Measurements from ENCODE around the gene GRHL3. TPM values are rescaled to one million over a fixed set of nuclear protein-coding genes. Genes with fewer than 3 reads are reported as not detected.
"Not testable (repeated sequence)": the region's sequence is repeated elsewhere in the genome, so short reads cannot be mapped to it uniquely, and the experiment has no call there.

GRHL3 gene
- polyA plus RNA-seq, result 100 to 1,000 TPM in 1 of 2 donors, 10 to 100 TPM in 1; 59.0 to 115 TPM

DNA sequence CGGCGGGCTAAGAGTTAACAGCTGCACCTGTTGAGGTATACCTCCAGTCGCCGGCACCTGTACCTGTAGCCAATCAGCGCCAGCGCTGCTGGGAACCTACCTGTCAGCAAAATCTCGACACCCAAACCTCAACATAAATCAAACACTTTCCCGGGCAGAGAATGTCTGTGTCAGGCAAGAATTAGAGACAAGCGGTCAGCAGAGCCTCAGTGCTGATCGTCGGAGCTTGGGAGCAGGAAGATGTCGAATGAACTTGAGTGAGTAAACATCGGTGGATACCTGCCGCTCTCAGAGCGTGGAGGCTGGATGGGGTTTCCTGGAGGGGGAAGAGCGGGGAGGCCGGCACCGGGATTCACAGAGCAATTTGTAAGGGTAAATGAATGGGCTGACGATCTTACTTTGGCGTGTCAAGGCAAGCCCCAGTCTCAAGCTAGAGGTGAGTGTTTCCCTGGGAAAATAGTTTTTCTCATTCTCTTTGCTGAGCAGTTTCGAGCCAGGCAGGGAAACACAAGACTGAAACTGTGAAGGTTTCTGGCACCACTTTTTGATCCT is at the start of gene GRHL3:
Gene GRHL3 (plus strand): TSS at position 46 of the 552 bp plus-strand sequence. CDS start 195 bp downstream, at position 241.
- peak within 1 kb of the TSS; percentile 66 to 74 for H3K4me3 ChIP-seq (ENCODE audit: low read depth in 1 of 2, low read length in 2 of 2)
- peaks cover 2 to 13% of the 10 kb centered on the region in 2 donors for H3K4me1 ChIP-seq (ENCODE audit: control insufficient read depth in 2 of 2, insufficient read depth in 2 of 2, low read length in 1 of 2)
- peaks cover 0 to 3% of the 10 kb centered on the region in 2 donors for H3K36me3 ChIP-seq (ENCODE audit: control insufficient read depth in 2 of 2, insufficient read depth in 2 of 2, low read length in 1 of 2)
- H3K27ac ChIP-seq (ENCODE audit: low read depth in 2 of 2, low read length in 1 of 2), result peak within 1 kb of the TSS; percentile 95 to 96
- no peaks in the 10 kb centered on the region for H3K27me3 ChIP-seq (ENCODE audit: control insufficient read depth in 1 of 2, insufficient read depth in 2 of 2, low read length in 2 of 2)
- WGBS, 2 donors, result 8 to 9% methylated on average over 21 of the region's 21 CpGs
- no peaks in the 10 kb centered on the region for H3K9me3 ChIP-seq (ENCODE audit: control insufficient read depth in 2 of 2, insufficient read depth in 1 of 2, low read depth in 1 of 2, low read length in 1 of 2)

- not testable (repeated sequence) for H3K36me3 ChIP-seq (ENCODE audit: control insufficient read depth in 2 of 2, insufficient read depth in 2 of 2, low read length in 1 of 2); H3K4me1 ChIP-seq (ENCODE audit: control insufficient read depth in 2 of 2, insufficient read depth in 2 of 2, low read length in 1 of 2); H3K27ac ChIP-seq (ENCODE audit: low read depth in 2 of 2, low read length in 1 of 2); H3K27me3 ChIP-seq (ENCODE audit: control insufficient read depth in 1 of 2, insufficient read depth in 2 of 2, low read length in 2 of 2); H3K9me3 ChIP-seq (ENCODE audit: control insufficient read depth in 2 of 2, insufficient read depth in 1 of 2, low read depth in 1 of 2, low read length in 1 of 2); H3K4me3 ChIP-seq (ENCODE audit: low read depth in 1 of 2, low read length in 2 of 2)
- WGBS, 2 donors, result 78 to 84% methylated on average over 20 of the region's 20 CpGs
Observed at GRCh38 chr1:24274203-24275103, 44.7 kb upstream of the GRHL3 start.

- no peak overlapping the region for H3K4me3 ChIP-seq (ENCODE audit: low read depth in 1 of 2, low read length in 2 of 2)
- WGBS, 2 donors, result 90 to 95% methylated on average over 2 of the region's 2 CpGs
Observed at GRCh38 chr1:24275104-24275410, 44.1 kb upstream of the GRHL3 start.

GRCh38 chr1:24275510-24275909 is 43.6 kb upstream of the GRHL3 start:
- H3K27me3 ChIP-seq (ENCODE audit: control insufficient read depth in 1 of 2, insufficient read depth in 2 of 2, low read length in 2 of 2), result no peaks in the 10 kb centered on the region
- no peak overlapping the region for H3K4me3 ChIP-seq (ENCODE audit: low read depth in 1 of 2, low read length in 2 of 2)
- H3K4me1 ChIP-seq (ENCODE audit: control insufficient read depth in 2 of 2, insufficient read depth in 2 of 2, low read length in 1 of 2), result peaks cover 0 to 2% of the 10 kb centered on the region in 2 donors
- WGBS, 2 donors, result 92 to 95% methylated on average over 5 of the region's 5 CpGs
- H3K36me3 ChIP-seq (ENCODE audit: control insufficient read depth in 2 of 2, insufficient read depth in 2 of 2, low read length in 1 of 2), result no peaks in the 10 kb centered on the region
- no peaks in the 10 kb centered on the region for H3K9me3 ChIP-seq (ENCODE audit: control insufficient read depth in 2 of 2, insufficient read depth in 1 of 2, low read depth in 1 of 2, low read length in 1 of 2)
- H3K27ac ChIP-seq (ENCODE audit: low read depth in 2 of 2, low read length in 1 of 2), result no peak overlapping the region

More at GRCh38 chr1:24275104-24275410, 44.1 kb upstream of the GRHL3 start:
- H3K27ac ChIP-seq (ENCODE audit: low read depth in 2 of 2, low read length in 1 of 2), result no peak overlapping the region
- H3K9me3 ChIP-seq (ENCODE audit: control insufficient read depth in 2 of 2, insufficient read depth in 1 of 2, low read depth in 1 of 2, low read length in 1 of 2), result no peaks in the 10 kb centered on the region
- H3K27me3 ChIP-seq (ENCODE audit: control insufficient read depth in 1 of 2, insufficient read depth in 2 of 2, low read length in 2 of 2), result no peaks in the 10 kb centered on the region
- H3K36me3 ChIP-seq (ENCODE audit: control insufficient read depth in 2 of 2, insufficient read depth in 2 of 2, low read length in 1 of 2), result no peaks in the 10 kb centered on the region
- peaks cover 0 to 2% of the 10 kb centered on the region in 2 donors for H3K4me1 ChIP-seq (ENCODE audit: control insufficient read depth in 2 of 2, insufficient read depth in 2 of 2, low read length in 1 of 2)

DNA sequence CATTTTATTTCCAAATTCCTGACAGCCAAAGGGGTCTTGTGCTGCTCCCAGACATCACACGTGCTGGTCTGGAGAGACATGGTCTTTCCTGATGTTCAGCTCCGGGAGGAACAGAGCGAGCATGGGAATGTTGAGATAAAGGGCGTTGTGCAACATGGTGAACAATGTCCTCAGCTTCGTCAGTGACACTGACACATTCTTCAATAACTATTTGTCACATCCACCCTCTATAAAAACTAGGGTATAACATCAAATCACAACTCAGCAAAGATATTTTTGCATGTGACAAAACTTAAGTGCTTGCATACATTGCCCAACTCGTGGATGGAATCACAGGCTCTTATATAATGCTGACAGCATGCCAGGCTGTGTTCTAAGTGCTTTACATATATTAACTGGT is 42.4 kb upstream of the GRHL3 start:
- Histone ChIP-seq H3K27me3 (ENCODE audit: control insufficient read depth in 1 of 2, insufficient read depth in 2 of 2, low read length in 2 of 2) (no peaks in the 10 kb centered on the region), H3K4me3 (ENCODE audit: low read depth in 1 of 2, low read length in 2 of 2) (no peak overlapping the region), H3K4me1 (ENCODE audit: control insufficient read depth in 2 of 2, insufficient read depth in 2 of 2, low read length in 1 of 2) (peaks cover 0 to 2% of the 10 kb centered on the region in 2 donors), H3K36me3 (ENCODE audit: control insufficient read depth in 2 of 2, insufficient read depth in 2 of 2, low read length in 1 of 2) (no peaks in the 10 kb centered on the region), H3K27ac (ENCODE audit: low read depth in 2 of 2, low read length in 1 of 2) (no peak overlapping the region), H3K9me3 (ENCODE audit: control insufficient read depth in 2 of 2, insufficient read depth in 1 of 2, low read depth in 1 of 2, low read length in 1 of 2) (no peaks in the 10 kb centered on the region)
- 49 to 66% methylated on average over 6 of the region's 6 CpGs for WGBS, 2 donors

- no peaks in the 10 kb centered on the region for H3K27me3 ChIP-seq (ENCODE audit: control insufficient read depth in 1 of 2, insufficient read depth in 2 of 2, low read length in 2 of 2)
- 60 to 61% methylated on average over 12 of the region's 12 CpGs for WGBS, 2 donors
- no peaks in the 10 kb centered on the region for H3K9me3 ChIP-seq (ENCODE audit: control insufficient read depth in 2 of 2, insufficient read depth in 1 of 2, low read depth in 1 of 2, low read length in 1 of 2)
- H3K4me1 ChIP-seq (ENCODE audit: control insufficient read depth in 2 of 2, insufficient read depth in 2 of 2, low read length in 1 of 2), result peaks cover 0 to 2% of the 10 kb centered on the region in 2 donors
- no peaks in the 10 kb centered on the region for H3K36me3 ChIP-seq (ENCODE audit: control insufficient read depth in 2 of 2, insufficient read depth in 2 of 2, low read length in 1 of 2)
- no peak overlapping the region for H3K27ac ChIP-seq (ENCODE audit: low read depth in 2 of 2, low read length in 1 of 2)
- no peak overlapping the region for H3K4me3 ChIP-seq (ENCODE audit: low read depth in 1 of 2, low read length in 2 of 2)
Observed at GRCh38 chr1:24277420-24278169, 41.6 kb upstream of the GRHL3 start.

DNA sequence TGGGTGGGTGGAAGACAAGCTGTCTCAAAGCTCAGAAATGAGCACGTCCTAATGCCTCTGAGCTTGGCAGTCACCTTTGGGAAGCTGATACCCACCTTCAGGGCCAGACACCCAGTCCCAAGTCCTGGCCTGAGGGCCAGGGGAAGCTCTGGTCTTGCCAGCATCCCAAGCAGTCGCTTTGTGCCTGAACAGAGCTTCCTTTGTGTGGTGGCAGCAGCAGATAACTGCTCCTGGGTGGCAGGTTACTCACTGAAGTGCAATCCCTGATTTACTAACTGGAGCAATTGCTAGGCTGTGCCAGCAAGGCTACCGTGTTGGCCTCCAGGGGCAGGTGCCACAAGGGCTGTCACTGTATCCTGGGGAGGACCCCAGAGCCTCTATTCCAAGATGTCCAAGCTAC is 40.4 kb upstream of the GRHL3 start:
- Histone ChIP-seq H3K4me3 (ENCODE audit: low read depth in 1 of 2, low read length in 2 of 2) (no peak overlapping the region), H3K36me3 (ENCODE audit: control insufficient read depth in 2 of 2, insufficient read depth in 2 of 2, low read length in 1 of 2) (no peaks in the 10 kb centered on the region), H3K27ac (ENCODE audit: low read depth in 2 of 2, low read length in 1 of 2) (no peak overlapping the region), H3K27me3 (ENCODE audit: control insufficient read depth in 1 of 2, insufficient read depth in 2 of 2, low read length in 2 of 2) (no peaks in the 10 kb centered on the region), H3K9me3 (ENCODE audit: control insufficient read depth in 2 of 2, insufficient read depth in 1 of 2, low read depth in 1 of 2, low read length in 1 of 2) (no peaks in the 10 kb centered on the region), H3K4me1 (ENCODE audit: control insufficient read depth in 2 of 2, insufficient read depth in 2 of 2, low read length in 1 of 2) (peaks cover 0 to 7% of the 10 kb centered on the region in 2 donors)
- WGBS, 2 donors, result 59 to 69% methylated on average over 3 of the region's 3 CpGs

DNA sequence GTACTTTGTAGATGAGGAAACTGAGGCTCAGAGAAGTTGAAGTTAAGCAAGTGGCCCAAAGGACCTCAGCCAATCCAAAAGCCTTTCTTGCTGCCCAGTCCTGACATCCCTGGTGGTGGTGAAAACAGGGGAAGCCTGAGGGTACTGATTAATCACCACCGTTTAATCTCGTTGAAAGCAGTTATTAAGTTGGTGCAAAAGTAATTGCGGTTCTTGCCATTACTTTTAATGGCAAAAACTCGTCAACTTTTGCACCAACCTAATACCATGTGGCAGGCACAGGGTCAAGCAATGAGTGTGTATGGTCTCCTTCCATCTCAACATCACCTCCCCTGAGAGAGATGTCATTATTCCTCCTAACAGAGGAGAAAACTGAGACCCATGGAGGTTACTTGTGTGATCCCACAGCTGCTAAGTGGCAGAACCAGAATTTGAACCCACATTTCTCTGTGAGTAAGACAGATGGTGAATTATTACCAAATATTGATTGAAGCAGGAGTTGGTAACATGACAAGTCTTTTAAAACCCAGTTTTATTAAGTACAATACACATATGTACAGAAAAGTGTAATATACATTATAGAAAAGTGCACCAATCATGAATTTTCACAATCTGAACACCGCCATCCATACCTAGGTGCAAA is 39.4 kb upstream of the GRHL3 start:
- Histone ChIP-seq H3K4me1 (ENCODE audit: control insufficient read depth in 2 of 2, insufficient read depth in 2 of 2, low read length in 1 of 2) (peaks cover 0 to 7% of the 10 kb centered on the region in 2 donors), H3K9me3 (ENCODE audit: control insufficient read depth in 2 of 2, insufficient read depth in 1 of 2, low read depth in 1 of 2, low read length in 1 of 2) (no peaks in the 10 kb centered on the region), H3K27ac (ENCODE audit: low read depth in 2 of 2, low read length in 1 of 2) (no peak overlapping the region), H3K4me3 (ENCODE audit: low read depth in 1 of 2, low read length in 2 of 2) (no peak overlapping the region), H3K27me3 (ENCODE audit: control insufficient read depth in 1 of 2, insufficient read depth in 2 of 2, low read length in 2 of 2) (no peaks in the 10 kb centered on the region), H3K36me3 (ENCODE audit: control insufficient read depth in 2 of 2, insufficient read depth in 2 of 2, low read length in 1 of 2) (no peaks in the 10 kb centered on the region)
- WGBS, 2 donors, result 67 to 73% methylated on average over 5 of the region's 5 CpGs

- H3K27ac ChIP-seq (ENCODE audit: low read depth in 2 of 2, low read length in 1 of 2), result no peak overlapping the region
- no peaks in the 10 kb centered on the region for H3K9me3 ChIP-seq (ENCODE audit: control insufficient read depth in 2 of 2, insufficient read depth in 1 of 2, low read depth in 1 of 2, low read length in 1 of 2)
- 63 to 84% methylated on average over 2 of the region's 2 CpGs for WGBS, 2 donors
- no peaks in the 10 kb centered on the region for H3K36me3 ChIP-seq (ENCODE audit: control insufficient read depth in 2 of 2, insufficient read depth in 2 of 2, low read length in 1 of 2)
- H3K4me3 ChIP-seq (ENCODE audit: low read depth in 1 of 2, low read length in 2 of 2), result no peak overlapping the region
- H3K4me1 ChIP-seq (ENCODE audit: control insufficient read depth in 2 of 2, insufficient read depth in 2 of 2, low read length in 1 of 2), result peaks cover 0 to 16% of the 10 kb centered on the region in 2 donors
- H3K27me3 ChIP-seq (ENCODE audit: control insufficient read depth in 1 of 2, insufficient read depth in 2 of 2, low read length in 2 of 2), result no peaks in the 10 kb centered on the region
Observed at GRCh38 chr1:24281591-24281990, 37.6 kb upstream of the GRHL3 start.
